BLaER1 (cell line): ENCODE measurements around the gene RASGEF1C.
"Not testable (repeated sequence)": the region's sequence is repeated elsewhere in the genome, so short reads cannot be mapped to it uniquely, and the experiment has no call there.

ENCODE experiments used
- H3K27ac ChIP-seq: shearing (Covaris generic); formaldehyde crosslinking; 2 replicates; pipeline ENCODE4 v1.8.1; 2022
- H3K27me3 ChIP-seq: shearing (Covaris generic); formaldehyde crosslinking; 2 replicates; pipeline ENCODE4 v1.8.1; 2022
- H3K36me3 ChIP-seq: shearing (Covaris generic); formaldehyde crosslinking; 2 replicates; pipeline ENCODE4 v1.8.1; 2022
- H3K4me1 ChIP-seq: shearing (Covaris generic); formaldehyde crosslinking; 2 replicates; pipeline ENCODE4 v1.8.1; 2022
- H3K4me2 ChIP-seq: shearing (Covaris generic); formaldehyde crosslinking; 2 replicates; pipeline ENCODE4 v1.8.1; 2022
- H3K4me3 ChIP-seq: shearing (Covaris generic); formaldehyde crosslinking; 2 replicates; pipeline ENCODE4 v1.8.1; 2022
- H3K9ac ChIP-seq: shearing (Covaris generic); formaldehyde crosslinking; 2 replicates; pipeline ENCODE4 v1.8.1; 2022
- H3K9me3 ChIP-seq: shearing (Covaris generic); formaldehyde crosslinking; 2 replicates; pipeline ENCODE4 v1.8.1; 2022
- H4K20me1 ChIP-seq: shearing (Covaris generic); formaldehyde crosslinking; 2 replicates; pipeline ENCODE4 v1.8.1; 2022
- Cebpa-rat ChIP-seq: shearing (Covaris generic); IDR thresholded peaks from 2 replicates; pipeline ENCODE4 v1.8.1; 2022

The RASGEF1C gene

DNA sequence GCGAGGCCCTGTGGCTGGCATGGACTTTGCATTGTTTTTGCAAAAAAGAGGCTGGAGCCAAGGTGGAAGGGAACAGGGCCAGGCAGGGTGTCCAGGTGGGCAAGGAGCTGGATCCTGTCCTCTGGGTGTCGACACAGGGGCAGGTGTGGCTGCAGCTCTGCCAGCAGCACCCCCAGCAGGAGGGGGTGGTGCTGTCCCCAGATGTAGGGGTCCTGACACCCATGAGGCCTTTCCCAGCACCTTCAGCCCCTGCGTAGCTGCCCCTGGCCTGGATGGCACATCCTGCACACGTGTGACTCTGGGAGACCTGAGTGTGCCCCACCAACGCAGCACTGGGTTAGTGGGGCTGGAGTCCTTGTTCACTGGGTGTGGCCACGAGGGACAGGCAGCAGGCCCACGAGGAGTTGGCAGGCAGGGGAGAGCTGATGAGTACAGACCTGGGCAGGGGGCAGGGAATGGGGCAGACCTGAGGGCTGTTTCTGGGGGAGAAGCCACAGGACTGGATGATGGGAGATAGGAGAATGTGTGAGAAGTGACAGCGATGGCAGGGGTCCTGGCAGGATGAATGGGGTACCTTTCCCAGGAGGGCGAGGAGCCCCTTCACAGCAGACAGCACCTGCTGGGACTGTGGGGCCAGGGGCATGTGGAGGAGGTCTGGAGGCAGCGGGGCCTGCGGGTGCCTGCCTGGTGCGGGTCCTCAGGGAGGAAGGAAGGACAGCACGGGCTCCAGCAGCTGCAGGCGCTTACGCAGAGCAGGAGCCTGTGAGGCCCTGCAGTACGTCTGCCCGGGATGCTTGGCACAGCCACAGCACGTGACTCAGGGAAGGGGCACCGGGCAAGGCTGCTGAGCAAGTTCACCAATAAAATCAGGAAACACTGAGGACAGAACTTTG, 3.6 kb upstream of the RASGEF1C start:
- H3K4me2 ChIP-seq = peak overlapping the region; percentile 30
- H4K20me1 ChIP-seq = no peaks in the 10 kb centered on the region
- no peak overlapping the region for H3K27ac ChIP-seq
- TF ChIP-seq Cebpa-rat = no peak
- H3K4me3 ChIP-seq = no peak overlapping the region
- no peaks in the 10 kb centered on the region for H3K9me3 ChIP-seq
- peaks cover 26% of the 10 kb centered on the region for H3K4me1 ChIP-seq
- H3K36me3 ChIP-seq = no peaks in the 10 kb centered on the region
- H3K9ac ChIP-seq = no peak overlapping the region
- peaks cover 8% of the 10 kb centered on the region for H3K27me3 ChIP-seq

DNA sequence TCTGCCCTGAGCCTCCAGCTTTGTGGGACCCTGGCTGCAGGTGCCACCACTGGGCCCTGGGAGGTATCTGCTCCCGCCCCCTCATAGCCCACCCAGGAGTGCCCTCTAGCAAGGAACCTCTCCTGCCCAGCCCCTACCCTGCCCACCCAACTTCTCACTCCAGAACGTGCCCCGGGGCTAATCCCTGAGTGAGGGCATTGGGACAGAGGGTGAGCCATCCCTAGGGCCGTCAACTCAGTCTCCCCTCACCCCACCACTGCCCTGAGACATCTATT, 2.7 kb upstream of the RASGEF1C start:
- no peak overlapping the region for H3K4me2 ChIP-seq
- no peak overlapping the region for H3K9ac ChIP-seq
- H3K27me3 ChIP-seq = peaks cover 8% of the 10 kb centered on the region
- H3K9me3 ChIP-seq = no peaks in the 10 kb centered on the region
- no peak overlapping the region for H3K27ac ChIP-seq
- TF ChIP-seq Cebpa-rat = no peak
- no peak overlapping the region for H3K4me3 ChIP-seq
- H3K36me3 ChIP-seq = no peaks in the 10 kb centered on the region
- no peaks in the 10 kb centered on the region for H4K20me1 ChIP-seq
- H3K4me1 ChIP-seq = peaks cover 24% of the 10 kb centered on the region

DNA sequence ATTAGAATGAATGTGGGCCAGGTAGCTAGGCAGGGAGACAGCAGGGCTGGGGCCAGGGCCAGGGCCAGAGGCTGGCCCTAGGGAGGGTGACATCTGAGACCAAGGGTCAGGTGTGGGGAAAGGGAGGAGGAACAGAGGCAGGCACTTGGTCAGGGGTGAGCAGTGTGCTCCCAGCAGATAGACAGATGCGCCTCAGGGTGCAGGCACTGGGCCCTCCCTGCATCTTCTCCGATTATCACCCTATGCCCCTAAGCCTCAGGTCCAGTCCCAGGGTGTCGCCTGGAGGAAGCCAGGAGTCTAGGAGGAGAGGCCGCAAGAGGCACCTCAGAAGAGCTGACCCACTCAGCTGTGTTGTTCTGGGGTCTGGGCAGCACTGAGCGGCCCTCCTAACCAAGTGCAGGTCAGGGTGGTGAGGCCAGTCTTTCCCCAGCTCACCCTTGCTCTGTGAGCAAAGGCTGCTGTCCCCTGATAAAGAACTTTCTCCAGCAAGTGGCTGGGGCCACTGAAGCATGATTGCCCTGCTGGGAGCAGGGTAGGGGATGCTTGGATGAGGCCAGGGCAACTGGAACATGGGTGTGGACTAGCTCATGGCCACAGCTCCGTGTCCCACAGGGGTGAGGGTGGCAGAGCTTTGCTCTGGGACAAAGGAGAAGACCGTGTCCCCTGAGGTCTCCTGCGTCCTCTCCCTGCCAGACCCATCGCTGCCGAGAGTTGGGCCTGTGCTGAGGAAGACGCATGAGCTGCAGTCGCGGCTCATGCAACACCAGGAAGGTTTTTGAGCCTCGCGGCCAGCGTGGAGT, 2.1 kb upstream of the RASGEF1C start:
- no peaks in the 10 kb centered on the region for H3K9me3 ChIP-seq
- H3K27ac ChIP-seq = no peak overlapping the region
- peaks cover 8% of the 10 kb centered on the region for H3K27me3 ChIP-seq
- H3K4me1 ChIP-seq = peaks cover 19% of the 10 kb centered on the region
- TF ChIP-seq Cebpa-rat = no peak
- no peak overlapping the region for H3K4me2 ChIP-seq
- no peak overlapping the region for H3K9ac ChIP-seq
- no peaks in the 10 kb centered on the region for H4K20me1 ChIP-seq
- no peaks in the 10 kb centered on the region for H3K36me3 ChIP-seq
- H3K4me3 ChIP-seq = no peak overlapping the region

GRCh38 chr5:180210077-180210476, 1.1 kb upstream of the RASGEF1C start:
- H3K4me3 ChIP-seq, H4K20me1 ChIP-seq, H3K9ac ChIP-seq, H3K36me3 ChIP-seq, H3K27ac ChIP-seq, H3K27me3 ChIP-seq, H3K4me2 ChIP-seq, H3K9me3 ChIP-seq: not testable (repeated sequence)
- peaks cover 19% of the 10 kb centered on the region for H3K4me1 ChIP-seq

- peak overlapping the region; percentile 75 for H3K9ac ChIP-seq
- no peaks in the 10 kb centered on the region for H3K9me3 ChIP-seq
- peak overlapping the region; percentile 89 for H3K4me2 ChIP-seq
- peaks cover 19% of the 10 kb centered on the region for H3K4me1 ChIP-seq
- H3K36me3 ChIP-seq = no peaks in the 10 kb centered on the region
- no peaks in the 10 kb centered on the region for H4K20me1 ChIP-seq
- H3K27ac ChIP-seq = no peak overlapping the region
- no peak for TF ChIP-seq Cebpa-rat
- peak overlapping the region; percentile 73 for H3K4me3 ChIP-seq
- peaks cover 8% of the 10 kb centered on the region for H3K27me3 ChIP-seq
These were observed 453 bp downstream of the RASGEF1C start for GRCh38 chr5:180208435-180209081.

DNA sequence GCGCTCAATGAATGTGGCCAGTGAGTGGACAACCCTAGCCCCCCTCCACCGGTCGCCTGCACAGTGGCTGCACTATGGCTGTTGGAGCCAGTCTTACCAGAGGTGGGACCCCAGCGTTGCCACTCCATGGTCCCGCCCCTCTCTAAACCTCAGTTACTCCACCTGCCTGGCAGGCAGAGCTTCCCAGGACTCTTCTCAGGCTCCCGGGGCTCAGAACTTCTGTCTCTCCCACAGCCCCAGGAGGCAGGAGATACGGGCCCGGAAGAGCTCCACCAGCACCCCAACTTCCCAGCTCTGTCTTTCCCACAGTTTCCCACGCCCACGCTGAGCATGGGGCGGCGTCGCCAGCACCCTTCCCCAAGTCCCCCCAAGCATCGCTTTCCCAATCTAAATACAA, 975 bp downstream of the RASGEF1C start:
- Histone ChIP-seq H3K4me2 (peak overlapping the region; percentile 89), H4K20me1 (no peaks in the 10 kb centered on the region), H3K4me1 (peaks cover 21% of the 10 kb centered on the region), H3K27ac (no peak overlapping the region), H3K4me3 (peak overlapping the region; percentile 73), H3K36me3 (no peaks in the 10 kb centered on the region), H3K27me3 (peaks cover 8% of the 10 kb centered on the region), H3K9me3 (no peaks in the 10 kb centered on the region), H3K9ac (peak overlapping the region; percentile 75; the same call in 1 of the 2 replicates)
- no peak for TF ChIP-seq Cebpa-rat

- Histone ChIP-seq H3K4me1 (peaks cover 17% of the 10 kb centered on the region), H3K36me3 (no peaks in the 10 kb centered on the region), H4K20me1 (no peaks in the 10 kb centered on the region), H3K27ac (no peak overlapping the region), H3K9me3 (no peaks in the 10 kb centered on the region), H3K4me2 (peak overlapping the region; percentile 89; the same call in 1 of the 2 replicates), H3K9ac (no peak overlapping the region), H3K4me3 (no peak overlapping the region), H3K27me3 (peaks cover 8% of the 10 kb centered on the region)
- no peak for TF ChIP-seq Cebpa-rat
These were observed 1.4 kb downstream of the RASGEF1C start for GRCh38 chr5:180207593-180207992.

DNA sequence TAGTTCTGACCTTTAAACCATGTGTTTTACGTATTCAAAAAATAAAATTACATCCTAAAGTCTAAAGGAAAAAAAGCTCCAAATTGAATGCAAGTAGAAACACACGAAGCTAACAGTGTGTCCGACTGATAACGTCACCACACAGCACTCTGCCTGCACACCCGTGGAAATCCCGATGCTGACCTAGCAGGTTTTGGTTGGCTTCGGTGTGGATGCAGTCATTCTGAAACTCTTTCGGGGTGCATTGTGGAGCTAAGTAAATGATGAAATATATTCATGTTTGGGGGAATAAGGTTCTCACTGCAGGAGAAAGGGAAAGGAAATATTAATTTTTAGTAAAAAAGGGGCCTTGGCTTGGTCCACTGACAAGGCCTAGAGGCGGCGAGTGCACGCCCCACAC, 2.0 kb downstream of the RASGEF1C start:
- Histone ChIP-seq H3K9ac (no peak overlapping the region), H3K4me3 (no peak overlapping the region), H3K36me3 (no peaks in the 10 kb centered on the region), H3K4me2 (no peak overlapping the region), H3K4me1 (peaks cover 12% of the 10 kb centered on the region), H3K9me3 (no peaks in the 10 kb centered on the region), H4K20me1 (no peaks in the 10 kb centered on the region), H3K27ac (no peak overlapping the region), H3K27me3 (peaks cover 8% of the 10 kb centered on the region)
- no peak for TF ChIP-seq Cebpa-rat

- Histone ChIP-seq H3K36me3 (no peaks in the 10 kb centered on the region), H3K9ac (no peak overlapping the region), H3K4me1 (peaks cover 12% of the 10 kb centered on the region), H3K4me3 (no peak overlapping the region), H3K27ac (no peak overlapping the region), H4K20me1 (no peaks in the 10 kb centered on the region), H3K4me2 (no peak overlapping the region), H3K9me3 (no peaks in the 10 kb centered on the region), H3K27me3 (peaks cover 8% of the 10 kb centered on the region)
- no peak for TF ChIP-seq Cebpa-rat
These were observed 3.1 kb downstream of the RASGEF1C start for GRCh38 chr5:180205916-180206315.

DNA sequence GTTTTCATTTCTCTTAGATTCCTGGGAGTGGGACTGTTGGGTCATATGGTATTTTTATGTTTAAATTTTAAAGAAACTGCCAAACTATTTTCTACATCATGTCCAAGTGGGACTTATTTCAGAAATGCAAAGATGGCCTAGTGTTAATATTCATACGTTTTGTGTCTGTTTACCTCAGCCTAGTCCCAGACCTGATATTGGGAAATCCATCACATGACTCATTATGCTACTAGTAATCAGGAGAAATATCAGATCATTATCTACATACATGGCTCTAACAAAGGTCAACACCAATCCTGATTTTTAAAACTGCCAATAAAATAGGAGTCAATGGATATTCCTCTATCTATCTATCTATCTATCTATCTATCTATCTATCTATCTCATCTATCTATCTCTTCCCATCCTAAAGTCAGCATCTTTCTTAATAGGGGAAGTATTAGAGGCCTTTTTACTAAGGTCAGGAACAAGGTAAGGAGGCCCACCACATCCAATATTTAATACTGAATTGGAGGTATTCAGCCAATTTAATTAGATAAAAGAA, 4.7 kb downstream of the RASGEF1C start:
- Histone ChIP-seq H3K4me3 (no peak overlapping the region), H3K9ac (no peak overlapping the region), H3K27me3 (peaks cover 8% of the 10 kb centered on the region), H3K9me3 (no peaks in the 10 kb centered on the region), H3K4me2 (no peak overlapping the region), H4K20me1 (no peaks in the 10 kb centered on the region), H3K4me1 (peaks cover 12% of the 10 kb centered on the region), H3K36me3 (no peaks in the 10 kb centered on the region), H3K27ac (no peak overlapping the region)
- no peak for TF ChIP-seq Cebpa-rat
